NCI-H128 (cell line): ENCODE results near the gene CAMK2D.

ENCODE experiments used
- DNase-seq: peaks from one replicate; lab custom pipeline; 2025; ENCODE audit not compliant: unreplicated experiment; lab: John Stamatoyannopoulos, UW

CAMK2D gene

DNA sequence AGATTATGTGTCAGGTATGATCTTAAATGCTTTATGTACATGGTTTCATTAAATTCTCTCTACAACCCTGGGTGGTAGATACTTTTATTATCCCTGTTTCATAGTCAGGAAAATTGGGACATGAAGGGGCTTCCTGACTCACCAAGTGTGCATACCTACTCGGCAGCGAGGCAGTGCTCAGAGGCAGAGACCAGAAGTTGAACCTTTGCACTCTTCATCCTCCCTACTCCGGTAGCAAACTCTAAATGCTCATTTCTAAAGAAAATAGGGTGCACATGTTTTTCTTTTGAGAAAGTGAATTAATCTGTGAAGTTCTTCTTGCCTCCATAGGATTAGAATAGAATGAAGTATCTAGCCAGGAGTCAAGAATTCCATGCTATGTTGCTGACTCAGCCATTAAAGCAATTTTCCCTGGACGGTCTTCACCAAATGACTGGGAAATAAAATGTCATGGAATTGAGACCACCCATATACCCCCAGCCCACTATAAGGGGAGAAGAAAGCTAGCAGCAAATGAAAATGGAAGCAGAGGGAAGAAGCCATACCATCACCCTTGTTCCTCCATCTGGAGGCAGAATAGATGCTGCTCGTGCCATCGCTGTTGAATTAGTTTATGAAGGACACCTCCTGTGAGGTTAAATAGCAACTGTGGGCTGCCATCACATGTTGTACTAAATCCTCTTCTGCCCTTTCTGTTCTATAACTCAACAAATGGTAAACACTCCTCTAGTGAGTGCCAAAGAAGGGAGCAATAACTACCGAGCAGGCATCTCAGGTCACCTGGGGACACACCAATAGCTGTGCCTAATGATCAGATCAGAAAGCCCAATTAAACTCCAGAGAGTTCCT is 355.4 kb downstream of the CAMK2D start:
- no peak for DNase-seq

DNA sequence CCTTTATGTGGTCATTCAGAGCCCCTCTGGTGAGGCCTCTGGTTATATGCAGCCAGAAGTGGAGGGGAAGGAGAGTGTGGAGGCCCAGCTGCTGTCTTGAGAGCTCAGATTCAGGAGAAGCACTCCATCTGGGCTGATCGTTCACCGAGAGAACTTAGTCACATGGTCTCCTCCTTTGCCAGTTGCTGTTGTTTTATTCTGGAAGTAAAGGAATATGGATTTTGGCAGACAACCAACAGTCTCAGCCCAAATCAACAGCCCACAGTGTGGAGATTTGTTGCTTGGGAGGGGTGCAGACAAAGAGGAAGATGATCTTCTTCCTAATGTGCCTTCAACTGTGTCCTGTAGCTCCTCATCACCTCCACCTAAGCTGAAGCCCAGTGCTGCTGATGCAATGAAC is 356.7 kb downstream of the CAMK2D start:
- DNase-seq = no peak

DNA sequence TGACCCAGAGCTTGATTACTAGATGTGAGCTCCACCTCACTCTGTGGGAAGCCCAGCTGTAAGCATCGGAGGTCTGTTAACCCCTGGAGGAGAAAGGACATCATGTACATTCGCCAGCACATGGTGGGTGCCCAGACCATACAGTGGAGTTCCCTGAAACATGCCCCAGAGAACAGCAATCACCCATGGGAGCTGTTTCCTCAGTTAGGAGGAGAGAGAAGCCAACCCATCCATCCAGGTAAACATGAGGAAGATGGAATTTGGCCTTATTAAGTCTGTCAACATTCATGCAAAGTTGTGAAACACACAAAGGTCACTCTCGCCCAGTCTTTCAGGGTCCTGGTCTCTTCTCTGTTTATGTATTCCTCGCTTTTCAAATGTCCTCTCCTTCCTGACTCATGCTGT is 357.4 kb downstream of the CAMK2D start:
- DNase-seq = no peak
